Urinary bladder (tissue), 4 donors: Measurements from ENCODE around the gene CNGB1. TPM values are rescaled to one million over a fixed set of nuclear protein-coding genes. Genes with fewer than 3 reads are reported as not detected.

Experiments
- DNase-seq: peaks from one replicate; pipeline ENCODE4 v3.0.0-alpha.2; 2015; ENCODE audit errors: extremely low spot score
- H3K27ac ChIP-seq: one replicate; pipeline ENCODE4 v1.5.1; 2013; ENCODE audit warnings: low read depth, mild to moderate bottlenecking, moderate library complexity
- H3K36me3 ChIP-seq: one replicate; pipeline ENCODE4 v1.6.1; 2013; ENCODE audit warnings: mild to moderate bottlenecking, moderate library complexity; ENCODE audit not compliant: insufficient read depth
- H3K4me1 ChIP-seq: one replicate; pipeline ENCODE4 v1.6.1; 2013; ENCODE audit warnings: mild to moderate bottlenecking, moderate library complexity; ENCODE audit not compliant: insufficient read depth
- H3K4me3 ChIP-seq: one replicate; pipeline ENCODE4 v1.5.1; 2013; ENCODE audit warnings: low read depth, low read length
- WGBS: extraction: QIAGEN DNeasy Blood & Tissue Kit; methylation state at CpG from one replicate; pipeline ENCODE4 v1.1.7; 2013; 5-methylcytosine and 5-hydroxymethylcytosine counted together
- polyA plus RNA-seq: library from polyadenylated mRNA; stranded (reverse); fragments of 200-250 nt; gene quantifications from one replicate; pipeline ENCODE4 v1.2.3, GENCODE V29; 2013
- total RNA-seq: library from RNA; depleted of rRNA; stranded (reverse); fragments of >200 nt; gene quantifications from one replicate; pipeline ENCODE4 v1.2.3, GENCODE V29; 2014
- donor health status: healthy with polysubstance abuse.
- donor health status: healthy.

Gene CNGB1
- total and polyA plus RNA-seq, 2 donors = 0.16 TPM; not detected in 1

DNA sequence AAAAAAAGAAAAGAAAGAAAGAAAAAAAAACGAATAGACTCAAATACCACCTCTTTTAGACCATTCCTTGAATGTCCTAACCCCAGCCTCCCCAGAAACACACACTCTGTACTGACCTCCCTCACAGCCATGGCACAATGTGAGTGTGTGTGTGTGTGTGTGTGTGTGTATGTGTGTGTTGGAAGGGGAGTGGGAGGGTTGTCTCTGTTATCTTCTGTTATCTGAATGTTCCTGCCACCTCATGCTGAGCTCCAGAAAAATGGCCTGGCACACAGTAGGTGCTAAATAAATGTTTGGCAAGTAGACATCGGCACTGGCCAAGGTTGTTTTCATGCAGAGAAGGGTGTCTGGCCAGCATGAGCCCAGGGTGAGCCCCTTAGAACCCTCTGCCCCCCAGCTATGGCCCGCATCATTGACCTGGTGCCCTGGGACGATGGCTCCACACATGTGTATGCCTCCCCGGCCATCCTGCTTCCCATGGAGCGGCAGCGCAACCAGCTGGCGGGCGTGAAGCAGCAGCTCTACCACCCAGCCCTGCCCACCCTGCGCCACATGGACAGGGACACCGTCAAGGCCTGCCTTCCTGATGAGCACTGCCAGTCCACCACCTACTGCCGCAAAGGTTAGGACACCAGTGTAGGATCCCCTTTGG lies 6.6 kb upstream of the CNGB1 start:
- 81% methylated on average over 12 of the region's 12 CpGs for WGBS
- DNase-seq = no peak

DNA sequence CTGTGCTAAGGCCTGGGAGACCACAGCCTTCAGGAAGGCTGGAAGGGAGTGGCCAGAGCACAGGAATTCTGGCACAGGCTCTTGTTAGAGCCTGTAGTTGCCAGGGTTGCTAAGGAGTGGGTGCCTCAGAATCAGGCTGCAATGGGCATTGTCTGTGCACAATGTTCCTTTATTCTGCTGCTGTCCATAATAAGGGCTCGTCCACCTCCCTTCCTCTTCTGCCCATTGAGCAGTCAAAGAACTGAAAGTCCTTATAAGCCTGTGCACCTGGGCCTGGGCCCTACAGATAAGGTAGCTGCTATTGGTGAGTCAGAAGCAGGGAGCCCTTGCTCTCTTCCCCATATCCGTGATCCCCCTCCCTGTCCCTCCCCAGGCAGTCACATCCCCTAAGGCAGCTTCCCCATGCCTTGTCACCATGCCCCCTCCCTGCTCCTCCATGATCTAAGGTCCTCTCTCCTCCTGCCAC lies 5.4 kb upstream of the CNGB1 start:
- no peaks in the 10 kb centered on the region for H3K4me1 ChIP-seq
- no peaks in the 10 kb centered on the region for H3K36me3 ChIP-seq
- DNase-seq = no peak
- 41% methylated on average over 2 of the region's 2 CpGs for WGBS
- no peak overlapping the region for H3K4me3 ChIP-seq
- H3K27ac ChIP-seq = no peak overlapping the region

More for the DNA sequence above, 6.6 kb upstream of the CNGB1 start:
- Histone ChIP-seq H3K4me1 (no peaks in the 10 kb centered on the region), H3K36me3 (no peaks in the 10 kb centered on the region), H3K27ac (no peak overlapping the region), H3K4me3 (no peak overlapping the region)

DNA sequence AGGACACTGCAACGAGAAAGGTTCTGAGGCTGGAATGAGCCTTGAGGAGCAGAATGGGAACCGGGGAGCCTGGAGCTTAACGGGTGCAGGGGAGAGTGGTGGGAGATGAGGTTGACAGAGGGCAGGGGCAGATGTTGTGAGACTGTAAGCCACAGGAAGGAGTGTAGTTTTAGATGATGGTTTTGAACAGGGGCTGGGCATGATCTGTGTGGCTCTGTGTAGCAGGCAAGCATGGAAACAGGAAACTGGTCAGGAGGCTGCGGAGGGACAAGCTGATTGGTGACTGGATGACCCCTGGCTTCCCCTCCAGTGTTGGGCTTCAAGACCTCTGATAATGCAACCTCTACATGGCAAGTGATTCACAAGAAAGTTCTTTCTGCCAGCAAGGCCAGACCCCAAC lies 1.4 kb upstream of the CNGB1 start:
- H3K4me1 ChIP-seq = no peaks in the 10 kb centered on the region
- H3K36me3 ChIP-seq = no peaks in the 10 kb centered on the region
- H3K27ac ChIP-seq = no peak overlapping the region
- H3K4me3 ChIP-seq = no peak overlapping the region
- WGBS = 84% methylated on average over 4 of the region's 4 CpGs
- no peak for DNase-seq

DNA sequence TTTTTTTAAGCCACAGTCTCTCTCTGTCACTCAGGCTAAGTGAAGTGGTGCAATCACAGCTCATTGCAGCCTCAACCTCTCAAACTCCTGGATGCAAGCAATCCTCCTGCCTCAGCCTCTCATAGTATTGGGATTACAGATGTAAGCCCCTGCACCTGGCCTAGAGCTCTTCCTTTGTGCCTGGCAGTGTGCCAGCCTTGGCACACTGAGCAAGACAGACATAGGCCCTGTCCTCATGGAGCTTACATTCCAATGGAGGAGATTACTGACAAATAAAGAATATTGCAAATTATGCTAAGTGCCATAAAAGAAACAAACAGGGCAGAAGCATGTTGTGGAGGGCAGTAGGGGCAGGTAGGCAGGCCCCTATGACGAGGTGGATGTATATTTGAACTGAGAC lies 920 bp upstream of the CNGB1 start:
- no peak overlapping the region for H3K27ac ChIP-seq
- DNase-seq = no peak
- 87% methylated on average over 1 of the region's 1 CpG for WGBS

DNA sequence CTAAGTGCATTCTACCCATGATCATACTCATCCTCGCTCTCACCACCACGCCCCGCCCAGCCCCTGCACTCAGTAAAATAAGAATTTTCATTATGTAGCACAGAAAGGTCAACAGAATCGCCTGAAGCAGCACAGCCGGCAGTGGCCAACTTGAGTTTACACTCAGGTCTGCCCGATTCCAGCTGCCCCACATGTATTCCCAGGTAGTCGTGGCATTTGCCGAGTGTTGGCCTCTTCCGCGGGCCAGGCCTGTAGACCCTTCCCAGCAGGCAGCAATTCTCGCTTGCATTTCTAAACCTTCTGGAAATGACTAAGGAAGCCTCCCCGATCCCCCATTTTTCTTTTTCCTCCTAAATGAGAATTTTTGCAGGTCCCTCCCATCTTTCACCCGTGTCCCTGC lies 609 bp downstream of the CNGB1 start:
- Histone ChIP-seq H3K4me3 (no peak overlapping the region), H3K4me1 (no peaks in the 10 kb centered on the region), H3K36me3 (no peaks in the 10 kb centered on the region), H3K27ac (no peak overlapping the region)
- no peak for DNase-seq
- WGBS = 75% methylated on average over 13 of the region's 13 CpGs

More for the DNA sequence above, 920 bp upstream of the CNGB1 start:
- H3K4me3 ChIP-seq = no peak overlapping the region
- no peaks in the 10 kb centered on the region for H3K36me3 ChIP-seq
- no peaks in the 10 kb centered on the region for H3K4me1 ChIP-seq

DNA sequence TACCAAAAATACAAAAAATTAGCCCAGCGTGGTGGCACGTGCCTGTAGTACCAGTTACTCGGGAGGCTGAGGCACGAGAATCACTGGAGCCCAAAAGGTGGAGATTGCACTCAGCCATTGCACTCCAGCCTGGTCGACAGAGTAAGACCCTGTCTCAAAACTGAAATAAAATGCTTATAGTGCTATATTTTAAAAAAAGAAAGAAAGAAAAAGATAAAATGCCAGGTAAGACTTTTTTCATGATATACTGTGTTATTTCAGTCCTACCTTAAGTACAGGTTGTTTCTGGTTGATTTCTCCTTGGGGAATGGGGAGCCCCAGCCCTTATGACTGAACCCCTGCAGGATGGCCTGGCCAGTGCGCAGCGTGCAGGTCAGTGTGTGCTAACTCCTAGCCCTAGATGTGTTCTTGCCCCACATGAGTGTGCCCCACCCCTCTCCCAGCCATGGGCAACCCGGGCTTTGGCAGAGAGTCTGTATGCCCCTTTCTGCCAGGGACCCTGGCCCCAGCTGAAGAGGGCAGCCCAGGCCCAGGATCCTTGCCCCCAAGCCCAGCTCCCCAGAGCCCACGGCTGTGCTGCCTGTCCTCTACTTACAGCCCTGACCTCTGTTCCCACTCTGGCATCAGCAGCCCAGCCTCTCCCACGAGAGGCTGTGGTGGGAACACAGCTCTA lies 1.3 kb downstream of the CNGB1 start:
- no peak overlapping the region for H3K27ac ChIP-seq
- 77% methylated on average over 10 of the region's 10 CpGs for WGBS
- H3K4me1 ChIP-seq = no peaks in the 10 kb centered on the region
- no peak for DNase-seq
- no peak overlapping the region for H3K4me3 ChIP-seq
- no peaks in the 10 kb centered on the region for H3K36me3 ChIP-seq

DNA sequence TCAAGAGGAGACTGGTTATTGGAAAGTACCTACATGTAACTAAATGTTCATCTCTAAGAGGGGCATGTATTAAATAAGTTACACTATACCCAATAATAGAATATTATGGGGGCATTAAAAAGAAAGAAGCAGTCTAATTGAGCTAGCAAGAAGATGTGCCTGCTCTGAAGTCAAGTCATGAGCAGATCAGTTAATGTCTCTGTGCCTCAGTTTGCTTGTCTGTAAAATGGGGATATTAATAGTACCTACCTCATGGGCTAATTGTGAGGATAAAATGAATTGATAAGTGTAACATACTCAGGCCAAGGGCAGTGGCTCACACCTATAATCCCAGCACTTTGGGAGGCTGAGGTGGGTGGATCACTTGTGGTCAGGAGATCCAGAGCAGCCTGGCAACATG lies 3.0 kb downstream of the CNGB1 start:
- Histone ChIP-seq H3K4me3 (no peak overlapping the region), H3K27ac (no peak overlapping the region), H3K36me3 (no peaks in the 10 kb centered on the region), H3K4me1 (no peaks in the 10 kb centered on the region)
- DNase-seq = no peak

DNA sequence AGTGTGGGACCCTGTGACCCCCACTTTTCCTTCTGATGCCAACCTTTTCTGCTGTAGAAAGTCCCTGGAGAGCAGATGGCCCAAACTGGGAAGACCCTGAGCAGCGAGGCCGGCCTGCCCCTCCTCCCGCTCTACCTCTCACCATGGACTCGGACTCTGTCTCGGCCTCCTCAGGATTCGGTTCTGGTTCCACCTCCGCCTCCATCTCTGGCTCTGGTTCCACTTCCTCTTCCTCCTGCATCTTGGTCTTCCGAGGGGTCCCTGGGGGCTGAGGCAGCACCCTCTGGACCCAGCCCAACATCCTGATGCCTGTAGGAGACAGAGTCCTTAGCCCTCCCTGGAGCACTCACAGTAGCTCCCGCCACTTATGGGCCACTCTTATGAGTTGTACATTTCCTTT lies 3.9 kb downstream of the CNGB1 start:
- WGBS = 86% methylated on average over 9 of the region's 9 CpGs
- no peaks in the 10 kb centered on the region for H3K4me1 ChIP-seq
- H3K36me3 ChIP-seq = no peaks in the 10 kb centered on the region
- no peak overlapping the region for H3K27ac ChIP-seq
- H3K4me3 ChIP-seq = no peak overlapping the region
- no peak for DNase-seq

DNA sequence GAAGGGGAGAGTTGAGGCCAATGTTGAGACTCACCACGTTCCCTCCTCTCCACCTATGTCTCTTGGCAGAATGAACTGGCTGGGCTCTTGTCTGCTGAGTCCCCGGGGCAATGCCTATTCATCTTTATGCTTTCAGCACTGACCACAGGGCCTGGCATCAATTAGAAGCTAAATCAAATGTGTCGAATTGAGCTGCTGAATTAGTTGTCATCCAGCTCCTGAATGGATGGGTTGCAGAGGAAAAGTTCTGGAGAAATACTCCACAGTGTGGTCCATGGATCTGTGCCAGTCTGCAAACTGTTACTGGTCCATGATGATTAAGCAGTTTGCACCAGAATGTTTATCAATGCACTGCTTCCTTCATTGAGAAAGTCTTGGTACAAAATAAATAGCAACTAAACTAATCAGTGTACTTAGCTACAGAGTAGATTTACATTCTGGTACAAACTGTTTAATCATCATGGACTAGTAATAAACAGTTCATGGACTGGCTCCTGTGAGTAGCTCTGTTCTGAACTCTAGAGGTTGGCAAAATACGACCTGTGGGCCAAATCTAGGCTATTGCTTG lies 4.6 kb downstream of the CNGB1 start:
- no peak overlapping the region for H3K27ac ChIP-seq
- 49% methylated on average over 4 of the region's 4 CpGs for WGBS

DNA sequence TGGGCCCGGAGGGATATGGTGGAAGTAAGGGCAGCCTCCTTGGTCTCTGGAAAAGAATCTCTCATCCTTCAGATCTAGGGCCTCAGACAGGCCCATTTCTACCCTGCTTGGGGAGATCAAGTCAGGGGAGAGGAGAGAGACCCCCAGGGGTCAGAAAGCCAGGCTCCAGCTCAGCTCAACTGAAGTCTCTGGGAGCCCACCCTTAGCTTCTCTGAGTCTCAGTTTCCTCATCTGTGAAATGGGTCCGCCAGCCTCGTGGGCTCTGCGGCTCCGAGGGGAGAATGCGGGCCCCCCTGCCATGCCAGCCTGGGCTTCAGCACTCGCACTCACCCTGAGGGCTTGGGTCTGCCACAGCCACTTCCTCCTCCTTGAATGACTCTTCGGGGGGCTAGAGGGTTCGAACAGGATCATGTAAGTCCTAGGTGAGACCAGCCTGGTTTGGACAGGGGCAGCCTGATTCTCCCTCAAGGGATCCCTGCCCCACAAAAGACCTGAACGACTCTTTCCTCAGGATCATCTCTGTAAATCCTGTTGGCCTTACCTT lies 6.7 kb downstream of the CNGB1 start:
- 82% methylated on average over 10 of the region's 10 CpGs for WGBS
- no peaks in the 10 kb centered on the region for H3K36me3 ChIP-seq
- no peak for DNase-seq
- H3K27ac ChIP-seq = no peak overlapping the region
- H3K4me1 ChIP-seq = no peaks in the 10 kb centered on the region
- no peak overlapping the region for H3K4me3 ChIP-seq

More for the DNA sequence above, 4.6 kb downstream of the CNGB1 start:
- Histone ChIP-seq H3K4me3 (no peak overlapping the region), H3K4me1 (no peaks in the 10 kb centered on the region), H3K36me3 (no peaks in the 10 kb centered on the region)
- no peak for DNase-seq

DNA sequence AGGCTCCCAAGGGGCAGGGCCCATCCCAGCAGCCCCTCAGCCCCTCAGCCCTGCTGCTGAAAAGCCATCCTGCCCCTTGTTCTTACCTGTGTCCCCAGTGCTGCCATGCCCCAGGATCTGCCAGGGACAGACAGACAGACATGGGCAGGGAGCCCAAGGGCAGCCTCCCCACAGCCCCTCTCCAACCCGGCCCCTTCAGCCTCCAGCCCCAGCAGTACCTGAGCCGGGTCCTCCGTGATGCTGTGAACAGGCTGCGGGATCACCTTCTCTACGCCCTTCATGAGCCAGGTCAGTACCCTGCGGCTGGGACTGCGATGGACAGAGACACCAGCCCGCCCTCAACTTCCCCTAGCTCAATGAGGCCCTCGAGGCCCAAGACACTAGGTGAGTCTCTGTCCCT lies 8.2 kb downstream of the CNGB1 start:
- WGBS = 84% methylated on average over 9 of the region's 9 CpGs
- Histone ChIP-seq H3K4me3 (no peak overlapping the region), H3K27ac (no peak overlapping the region), H3K4me1 (no peaks in the 10 kb centered on the region), H3K36me3 (no peaks in the 10 kb centered on the region)
- no peak for DNase-seq

DNA sequence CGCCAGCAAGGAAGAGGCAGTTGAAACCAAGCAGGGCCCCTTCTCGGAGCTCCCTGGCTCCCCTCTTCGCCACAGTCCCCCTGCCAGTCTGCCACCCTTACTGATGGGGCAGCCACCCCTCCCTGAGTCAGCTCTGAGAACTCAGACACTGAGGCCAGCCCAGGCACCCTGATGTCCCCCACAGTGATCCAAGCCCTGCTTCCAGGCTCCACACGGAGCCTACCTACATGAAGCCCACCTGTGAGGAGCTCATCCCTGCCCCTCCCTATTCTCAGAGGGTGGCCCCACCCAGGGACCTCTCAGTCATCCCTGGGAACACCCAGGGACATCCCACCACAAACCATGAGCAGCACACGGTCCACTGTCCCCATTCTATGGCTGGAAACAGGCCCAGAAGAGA lies 8.9 kb downstream of the CNGB1 start:
- DNase-seq = no peak
- 66% methylated on average over 5 of the region's 5 CpGs for WGBS
- Histone ChIP-seq H3K4me3 (no peak overlapping the region), H3K27ac (no peak overlapping the region), H3K36me3 (no peaks in the 10 kb centered on the region), H3K4me1 (no peaks in the 10 kb centered on the region)

DNA sequence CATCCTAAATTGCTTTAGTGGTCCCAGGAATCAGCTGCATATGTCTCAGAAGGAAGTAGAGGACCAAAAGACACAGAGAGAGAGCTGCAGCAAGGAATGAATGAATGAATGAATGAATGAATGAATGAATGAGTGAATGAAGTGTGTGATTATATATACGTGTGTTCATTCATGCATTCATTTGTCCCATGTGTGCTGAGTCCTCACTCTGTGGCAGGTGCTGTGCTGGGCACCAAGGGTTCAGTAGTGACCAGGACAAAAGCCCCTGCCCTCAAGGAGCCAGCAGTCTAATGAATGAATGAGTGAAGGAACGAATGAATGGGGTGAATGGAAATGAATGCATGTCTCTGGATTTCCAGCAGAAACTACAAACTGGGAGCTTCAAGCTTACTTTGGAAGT lies 9.4 kb downstream of the CNGB1 start:
- Histone ChIP-seq H3K36me3 (no peaks in the 10 kb centered on the region), H3K4me3 (no peak overlapping the region), H3K27ac (no peak overlapping the region), H3K4me1 (no peaks in the 10 kb centered on the region)
- DNase-seq = no peak
- 62% methylated on average over 2 of the region's 2 CpGs for WGBS
